ENCODE results near the gene AKAP14.
"Not testable (repeated sequence)": the region's sequence is repeated elsewhere in the genome, so short reads cannot be mapped to it uniquely, and the experiment has no call there.

AKAP14 gene

DNA sequence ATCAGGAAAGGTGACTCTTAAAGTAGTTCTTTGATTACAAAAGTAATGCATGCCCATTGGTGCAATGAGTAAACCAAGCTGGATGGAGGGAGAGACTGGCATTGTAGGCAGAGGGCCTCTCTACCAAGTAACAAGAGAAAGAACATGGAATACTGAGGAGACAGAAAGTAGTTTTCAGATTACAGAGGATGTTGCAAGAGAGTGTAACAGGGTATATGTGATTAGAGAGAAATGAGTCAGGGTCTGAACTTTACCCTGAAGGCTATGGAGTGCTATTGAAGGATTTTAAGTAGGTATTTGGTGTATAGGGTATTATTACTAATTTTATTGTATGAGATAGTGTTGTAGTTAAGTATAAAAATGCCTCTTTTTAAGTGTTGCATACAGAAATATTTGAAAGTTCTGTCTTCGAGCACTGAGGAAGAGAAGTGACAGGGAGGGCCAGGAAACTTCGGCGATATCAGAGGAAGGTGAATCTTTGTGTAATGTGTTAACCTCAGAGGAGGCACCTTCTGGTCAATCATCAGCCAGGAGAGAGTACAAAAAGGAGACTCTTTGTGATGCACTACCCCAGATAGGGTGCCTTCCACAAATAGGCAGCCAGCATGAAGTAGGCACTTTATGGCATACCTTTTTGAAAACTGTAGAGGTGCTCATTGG lies 39.7 kb downstream of the AKAP14 start:
- no peak for DNase-seq

GRCh38 chrX:119941336-119941735 lies 45.6 kb downstream of the AKAP14 start:
- DNase-seq, result no peak

DNA sequence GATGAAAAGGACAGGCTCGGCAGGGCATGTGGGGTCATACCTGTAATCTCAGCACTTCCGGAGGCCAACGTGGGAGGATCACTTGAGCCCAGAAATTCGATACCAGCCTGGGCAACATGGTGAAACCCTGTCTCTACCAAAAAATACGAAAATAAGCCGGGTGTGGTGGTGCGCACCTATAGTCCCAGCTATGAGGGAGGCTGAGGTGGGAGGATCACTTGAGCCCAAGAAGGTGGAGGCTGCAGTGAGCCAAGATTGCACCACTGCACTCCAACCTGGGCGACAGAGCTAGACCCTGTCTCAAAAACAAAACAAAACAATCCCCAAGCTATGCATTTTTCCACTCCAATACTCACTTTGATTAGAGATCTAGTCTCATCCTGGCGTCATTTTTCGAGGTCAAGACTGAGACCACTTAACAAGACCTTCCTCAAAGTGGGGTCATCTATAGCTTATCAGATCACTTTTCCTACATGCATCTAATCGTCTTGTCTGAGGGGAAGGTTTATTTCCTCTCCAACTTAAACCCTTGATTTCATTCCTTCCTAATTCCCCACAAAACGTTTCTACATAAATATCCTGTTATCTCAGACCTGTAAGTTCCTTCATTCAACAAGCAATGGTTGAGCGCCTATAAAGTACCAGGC lies 46.6 kb downstream of the AKAP14 start:
- DNase-seq, result no peak

DNA sequence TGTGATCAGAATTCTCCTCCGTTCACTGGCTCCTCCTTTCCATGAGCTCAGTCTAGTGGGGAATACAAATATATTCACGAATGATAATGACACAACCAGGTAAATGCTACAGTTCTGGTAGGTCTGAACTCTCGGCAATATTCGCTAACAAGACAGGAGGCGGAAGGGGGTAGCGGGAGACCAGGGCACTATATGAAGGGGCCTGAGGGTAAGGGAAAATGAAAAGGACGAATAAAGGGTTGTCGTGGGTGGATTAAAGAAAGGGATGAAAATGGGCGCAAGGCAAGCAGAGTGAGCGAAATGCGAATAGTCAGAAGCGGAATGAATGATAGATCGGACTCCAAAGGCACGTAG lies 47.1 kb downstream of the AKAP14 start:
- DNase-seq, result no peak

DNA sequence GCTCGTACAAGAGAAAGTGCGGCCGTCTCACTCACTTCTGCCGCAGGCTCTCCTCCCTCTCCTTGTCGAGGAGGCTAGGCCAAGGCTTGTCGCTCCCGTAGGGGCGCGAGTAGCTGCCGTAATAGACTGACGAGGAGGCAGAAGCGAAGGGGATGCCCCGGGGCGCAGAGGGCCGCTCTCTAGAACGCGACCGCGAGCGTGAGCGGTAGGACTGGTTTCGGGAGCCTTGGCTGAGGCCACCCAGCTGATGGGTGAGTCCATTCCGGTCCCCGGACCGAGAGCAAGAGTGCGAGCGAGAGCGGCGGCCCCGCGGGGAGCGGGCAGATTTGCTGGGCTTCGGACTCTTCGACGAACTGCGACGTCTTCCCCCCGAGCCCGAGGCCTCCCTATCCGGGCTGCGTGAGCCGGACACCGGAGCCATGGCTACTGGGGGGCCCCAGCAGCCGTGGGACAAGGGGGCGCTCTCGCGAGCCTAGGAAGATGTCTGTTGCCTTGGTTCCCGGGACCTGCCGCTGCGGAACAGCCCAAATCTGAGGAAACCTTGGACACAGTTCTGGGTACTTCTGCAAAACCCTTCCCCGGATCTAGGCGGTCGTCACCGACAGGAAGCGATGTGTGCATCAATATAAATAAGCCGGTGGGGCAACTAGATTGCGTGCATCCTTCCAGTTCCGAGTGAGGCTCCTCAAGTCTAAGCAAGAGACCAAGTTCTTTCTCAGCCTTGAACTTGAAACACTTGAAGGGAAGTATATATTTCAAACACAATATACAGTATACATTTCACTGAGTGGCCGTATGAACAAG lies 47.7 kb downstream of the AKAP14 start, which contains the start of gene NKAP:
NKAP (minus strand) TSS at position 567 of the 804 bp plus-strand sequence; CDS start at position 421, 146 bp downstream.
- peak; percentile 33 for DNase-seq

DNA sequence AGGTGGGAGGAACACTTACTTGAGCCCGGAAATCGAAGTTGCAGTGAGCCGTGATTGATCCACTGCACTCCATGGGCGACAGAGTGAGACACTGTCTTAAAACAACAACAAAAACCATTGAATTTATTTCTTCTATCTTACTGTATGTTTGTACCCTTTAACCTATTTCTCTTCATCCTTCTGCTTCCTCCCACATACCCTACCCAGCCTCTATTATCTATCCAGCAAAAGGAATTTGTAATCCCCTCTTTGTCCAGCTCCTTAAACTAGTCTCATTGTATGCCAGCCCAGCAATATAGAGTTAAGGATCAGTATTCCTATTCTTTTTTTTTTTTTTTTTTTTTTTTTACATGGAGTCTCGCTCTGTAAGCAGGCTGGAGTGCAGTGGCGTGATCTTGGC lies 49.8 kb downstream of the AKAP14 start:
- DNase-seq, result no peak

DNA sequence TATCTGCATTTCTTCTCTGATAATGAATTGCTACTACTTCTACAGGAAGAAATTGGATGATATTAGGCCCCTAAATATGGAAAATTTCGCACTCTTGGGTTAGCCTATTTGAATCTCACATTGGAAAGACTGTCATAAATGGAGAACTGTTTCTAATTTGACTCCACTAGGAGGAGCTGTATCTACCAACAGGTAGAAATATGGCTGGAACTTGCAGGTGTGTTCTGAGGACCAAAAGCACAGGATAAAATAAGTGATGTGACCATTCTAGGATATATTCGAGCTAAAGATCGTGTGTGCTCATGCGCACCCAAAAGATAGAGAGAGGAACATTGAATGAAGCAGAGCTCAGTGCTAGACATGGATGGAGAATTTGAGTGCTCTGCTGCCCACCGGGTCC lies 52.7 kb downstream of the AKAP14 start:
- no peak for DNase-seq

DNA sequence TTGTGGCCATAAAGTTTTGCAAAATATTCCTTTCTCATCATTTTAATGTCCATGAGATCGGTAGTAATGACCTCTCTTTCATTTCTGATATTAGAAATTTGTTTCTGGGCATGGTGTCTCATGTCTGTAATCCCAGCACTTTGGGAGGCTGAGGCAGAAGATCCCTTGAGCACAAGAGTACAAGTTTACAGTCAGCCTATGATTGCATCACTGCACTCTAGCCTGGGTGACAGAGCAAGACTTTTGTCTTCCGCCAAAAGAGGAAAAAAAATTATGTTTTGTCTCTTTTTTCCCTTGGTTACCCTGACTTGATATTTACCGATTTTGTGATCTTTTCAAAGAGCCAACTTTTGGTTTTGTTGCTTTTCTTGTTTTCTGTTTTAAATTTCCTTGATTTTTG lies 58.7 kb downstream of the AKAP14 start:
- no peak for DNase-seq

GRCh38 chrX:119955807-119956570 lies 60.3 kb downstream of the AKAP14 start:
- DNase-seq, result not testable (repeated sequence)

GRCh38 chrX:119960625-119961024 lies 64.9 kb downstream of the AKAP14 start:
- no peak for DNase-seq

DNA sequence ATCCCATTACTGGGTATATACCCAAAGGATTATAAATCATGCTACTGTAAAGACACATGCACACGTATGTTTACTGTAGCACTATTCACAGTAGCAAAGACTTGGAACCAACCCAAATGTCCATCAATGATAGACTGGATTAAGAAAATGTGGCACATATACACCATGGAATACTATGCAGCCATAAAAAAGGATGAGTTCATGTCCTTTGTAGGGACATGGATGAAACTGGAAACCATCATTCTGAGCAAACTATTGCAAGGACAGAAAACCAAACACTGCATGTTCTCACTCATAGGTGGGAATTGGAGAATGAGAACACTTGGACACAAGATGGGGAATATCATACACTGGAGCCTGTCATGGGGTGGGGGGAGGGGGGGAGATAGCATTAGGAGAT lies 71.1 kb downstream of the AKAP14 start:
- DNase-seq, result not testable (repeated sequence)
